ENCODE results near the gene PM20D1.
A peak's percentile ranks its signal among the peaks of the same experiment; 100 is the strongest.

Gene PM20D1

GRCh38 chr1:205803986-205804385 is 45.9 kb downstream of the PM20D1 start:
- no peak for TF ChIP-seq CTCF (IDR thresholded peaks at IDR 0.05; ENCODE audit: control insufficient read depth, extremely low read depth, insufficient read depth)
- H3K4me3 ChIP-seq (ENCODE audit: low read depth, low read length) = no peak overlapping the region

GRCh38 chr1:205802060-205802459 is 47.9 kb downstream of the PM20D1 start:
- TF ChIP-seq CTCF (IDR thresholded peaks at IDR 0.05; ENCODE audit: control insufficient read depth, extremely low read depth, insufficient read depth) = no peak
- no peak overlapping the region for H3K4me3 ChIP-seq (ENCODE audit: low read depth, low read length)
- DNase-seq (ENCODE audit: low read depth) = no peak

More at GRCh38 chr1:205803986-205804385, 45.9 kb downstream of the PM20D1 start:
- no peak for DNase-seq (ENCODE audit: low read depth)

- no peak for DNase-seq (ENCODE audit: low read depth)
Observed at GRCh38 chr1:205800981-205801703, 48.8 kb downstream of the PM20D1 start.

GRCh38 chr1:205800427-205800826 is 49.5 kb downstream of the PM20D1 start:
- TF ChIP-seq CTCF (IDR thresholded peaks at IDR 0.05; ENCODE audit: control insufficient read depth, extremely low read depth, insufficient read depth) = no peak
- no peak for DNase-seq (ENCODE audit: low read depth)
- no peak overlapping the region for H3K4me3 ChIP-seq (ENCODE audit: low read depth, low read length)

More at GRCh38 chr1:205800981-205801703, 48.8 kb downstream of the PM20D1 start:
- no peak for TF ChIP-seq CTCF (IDR thresholded peaks at IDR 0.05; ENCODE audit: control insufficient read depth, extremely low read depth, insufficient read depth)
- H3K4me3 ChIP-seq (ENCODE audit: low read depth, low read length) = no peak overlapping the region

GRCh38 chr1:205798577-205798976 is 51.4 kb downstream of the PM20D1 start:
- DNase-seq (ENCODE audit: low read depth) = peak; percentile 57
- H3K4me3 ChIP-seq (ENCODE audit: low read depth, low read length) = no peak overlapping the region
- TF ChIP-seq CTCF (IDR thresholded peaks at IDR 0.05; ENCODE audit: control insufficient read depth, extremely low read depth, insufficient read depth) = no peak

- H3K4me3 ChIP-seq (ENCODE audit: low read depth, low read length) = no peak overlapping the region
- DNase-seq (ENCODE audit: low read depth) = no peak
- no peak for TF ChIP-seq CTCF (IDR thresholded peaks at IDR 0.05; ENCODE audit: control insufficient read depth, extremely low read depth, insufficient read depth)
Observed at GRCh38 chr1:205797168-205797567, 52.8 kb downstream of the PM20D1 start.

All from LNCaP clone FGC (cell line).